GM13976 (cell line): ENCODE results near the gene SYP.
"Not testable (repeated sequence)": the region's sequence is repeated elsewhere in the genome, so short reads cannot be mapped to it uniquely, and the experiment has no call there.

Source experiments
- DNase-seq: peaks from one replicate; pipeline ENCODE4 v3.0.0; 2012; ENCODE audit warnings: low spot score
- in situ Hi-C: fragments of 300-500 bp; cut with MboI; formaldehyde crosslinking; loops from one replicate; pipeline ENCODE4 v1.12.0; 2022; ENCODE audit warnings: low sequenced_read_pairs, mixed read lengths, inconsistent platforms; ENCODE audit not compliant: unreplicated experiment
- TF ChIP-seq, protein P1 (sequence below): IDR thresholded peaks from 2 replicates; pipeline ENCODE4 v1.5.1; 2012; ENCODE audit warnings: borderline replicate concordance, mild to moderate bottlenecking; ENCODE audit not compliant: insufficient read depth; ENCODE audit errors: extremely low read depth, missing control alignments, control extremely low read depth

Gene SYP

DNA sequence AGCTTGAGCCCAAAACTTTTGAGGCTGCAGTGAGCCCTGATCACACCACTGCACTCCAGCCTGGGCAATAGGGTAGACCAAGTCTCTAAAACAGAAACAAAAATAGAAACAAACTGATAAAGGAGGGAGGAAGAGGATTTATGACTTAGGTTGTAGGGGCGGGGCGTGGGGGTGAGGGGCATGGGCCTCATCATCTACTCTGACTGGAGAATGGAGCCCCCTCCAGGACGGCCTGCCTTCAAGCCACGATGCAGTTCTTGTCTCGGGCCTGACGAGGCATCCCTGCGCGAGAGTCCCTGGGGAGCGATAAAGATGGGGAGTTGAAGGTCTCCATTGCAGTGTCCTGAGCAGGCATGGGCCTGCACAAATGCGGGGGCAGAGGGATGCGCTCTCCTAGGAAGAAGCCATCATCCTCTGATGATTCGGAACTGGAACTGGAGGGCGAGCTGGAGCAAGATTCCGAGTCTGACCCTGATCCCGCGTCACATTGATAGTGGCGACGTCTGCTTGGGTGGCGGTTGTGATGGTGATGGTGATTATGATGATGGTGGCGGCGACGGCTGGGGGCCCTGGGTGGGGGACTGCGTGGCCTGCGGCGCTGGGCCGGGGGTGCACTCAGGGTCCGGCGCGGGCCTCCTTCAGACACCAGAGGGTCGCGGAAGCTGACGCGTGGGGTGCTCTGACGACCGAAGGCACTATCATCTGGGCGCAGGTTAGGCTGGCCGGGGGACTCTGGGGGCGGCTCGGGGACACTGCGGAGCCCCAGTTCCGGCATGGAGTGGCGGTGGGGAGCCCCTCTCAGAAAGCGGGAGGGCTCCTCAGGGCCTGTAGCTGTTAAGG is 24.3 kb downstream of the SYP start:
- TF ChIP-seq, protein P1, sequence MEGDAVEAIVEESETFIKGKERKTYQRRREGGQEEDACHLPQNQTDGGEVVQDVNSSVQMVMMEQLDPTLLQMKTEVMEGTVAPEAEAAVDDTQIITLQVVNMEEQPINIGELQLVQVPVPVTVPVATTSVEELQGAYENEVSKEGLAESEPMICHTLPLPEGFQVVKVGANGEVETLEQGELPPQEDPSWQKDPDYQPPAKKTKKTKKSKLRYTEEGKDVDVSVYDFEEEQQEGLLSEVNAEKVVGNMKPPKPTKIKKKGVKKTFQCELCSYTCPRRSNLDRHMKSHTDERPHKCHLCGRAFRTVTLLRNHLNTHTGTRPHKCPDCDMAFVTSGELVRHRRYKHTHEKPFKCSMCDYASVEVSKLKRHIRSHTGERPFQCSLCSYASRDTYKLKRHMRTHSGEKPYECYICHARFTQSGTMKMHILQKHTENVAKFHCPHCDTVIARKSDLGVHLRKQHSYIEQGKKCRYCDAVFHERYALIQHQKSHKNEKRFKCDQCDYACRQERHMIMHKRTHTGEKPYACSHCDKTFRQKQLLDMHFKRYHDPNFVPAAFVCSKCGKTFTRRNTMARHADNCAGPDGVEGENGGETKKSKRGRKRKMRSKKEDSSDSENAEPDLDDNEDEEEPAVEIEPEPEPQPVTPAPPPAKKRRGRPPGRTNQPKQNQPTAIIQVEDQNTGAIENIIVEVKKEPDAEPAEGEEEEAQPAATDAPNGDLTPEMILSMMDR: no peak
- no peak for DNase-seq
- in situ Hi-C loops: no loop called here

- TF ChIP-seq, protein P1: no peak
- DNase-seq: no peak
- in situ Hi-C loops: no loop called here
These were observed 25.3 kb downstream of the SYP start for GRCh38 chrX:49174723-49175122.

DNA sequence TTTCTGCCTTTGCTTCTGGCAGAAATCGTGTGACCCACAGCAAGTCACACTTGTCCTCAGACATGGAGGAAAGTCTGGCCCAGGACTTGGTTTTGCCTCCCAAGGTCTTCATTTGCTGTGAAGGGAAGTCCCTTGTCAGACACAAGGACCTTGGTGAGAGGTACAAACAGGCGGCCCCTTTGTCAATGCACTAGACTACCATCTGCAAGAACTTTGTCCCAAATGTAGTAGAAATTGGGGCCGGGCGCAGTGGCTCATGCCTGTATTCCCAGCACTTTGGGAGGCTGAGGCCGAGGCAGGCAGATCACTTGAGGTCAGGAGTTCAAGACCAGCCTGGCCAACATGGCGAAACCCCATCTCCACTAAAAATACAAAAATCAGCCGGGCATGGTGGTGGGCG is 26.4 kb downstream of the SYP start:
- DNase-seq, in situ Hi-C loops: not testable (repeated sequence)

DNA sequence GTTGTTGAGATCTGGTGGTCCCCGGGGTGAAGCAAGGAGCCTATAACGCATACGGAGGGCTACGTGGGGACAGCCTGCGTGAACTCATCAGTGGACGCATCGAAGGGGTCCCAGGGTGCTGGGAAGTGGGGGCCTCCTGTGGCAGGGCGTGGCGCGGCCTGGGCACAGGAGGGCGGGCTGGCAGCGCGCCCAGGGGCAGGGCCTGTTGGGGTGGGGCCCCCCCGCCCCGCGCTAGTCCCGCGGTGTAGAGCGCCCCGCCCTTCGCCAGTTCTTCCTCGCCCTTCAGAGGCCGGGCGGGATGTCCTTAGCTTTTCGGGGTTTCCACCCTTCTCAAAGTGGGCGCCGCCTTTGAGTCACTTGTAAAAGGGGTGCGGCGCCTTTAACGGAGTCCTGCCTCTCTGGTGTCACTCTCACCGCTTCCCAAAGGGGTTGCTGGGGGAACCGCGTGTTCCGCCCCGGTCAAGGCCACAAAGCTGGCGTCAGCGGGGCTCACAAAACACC is 27.7 kb downstream of the SYP start:
- DNase-seq: peak; percentile 70
- in situ Hi-C loops: no loop called here
- TF ChIP-seq, protein P1: no peak

- DNase-seq: peak; percentile 59
- in situ Hi-C loops: no loop called here
- TF ChIP-seq, protein P1: no peak
These were observed 28.2 kb downstream of the SYP start, which contains the start of gene PLP2 for GRCh38 chrX:49171752-49172279. Gene PLP2 (plus strand): TSS chrX:49171898. CDS start chrX:49172001, 103 bp downstream.

- in situ Hi-C loops: no loop called here
These were observed 32.3 kb downstream of the SYP start for GRCh38 chrX:49167740-49168108.

More at GRCh38 chrX:49167740-49168108, 32.3 kb downstream of the SYP start:
- TF ChIP-seq, protein P1: no peak
- no peak for DNase-seq
